Fibroblast of pulmonary artery (primary cell): ENCODE measurements around the gene VRK1.

Experiments
- DNase-seq: peaks from one replicate; pipeline ENCODE4 v3.0.0-alpha.2; 2010; ENCODE audit warnings: low read depth
- H3K4me3 ChIP-seq: replicated peaks from 2 replicates; pipeline ENCODE4 v1.5.1; 2011; ENCODE audit warnings: low read depth, mild to moderate bottlenecking, control low read depth, low read length, moderate library complexity
- TF ChIP-seq, protein P1 (sequence below): IDR thresholded peaks from 2 replicates; pipeline ENCODE4 v1.5.1; 2011; ENCODE audit warnings: mild to moderate bottlenecking, control low read depth, low read length, inconsistent platforms; ENCODE audit errors: missing control alignments

Gene VRK1

DNA sequence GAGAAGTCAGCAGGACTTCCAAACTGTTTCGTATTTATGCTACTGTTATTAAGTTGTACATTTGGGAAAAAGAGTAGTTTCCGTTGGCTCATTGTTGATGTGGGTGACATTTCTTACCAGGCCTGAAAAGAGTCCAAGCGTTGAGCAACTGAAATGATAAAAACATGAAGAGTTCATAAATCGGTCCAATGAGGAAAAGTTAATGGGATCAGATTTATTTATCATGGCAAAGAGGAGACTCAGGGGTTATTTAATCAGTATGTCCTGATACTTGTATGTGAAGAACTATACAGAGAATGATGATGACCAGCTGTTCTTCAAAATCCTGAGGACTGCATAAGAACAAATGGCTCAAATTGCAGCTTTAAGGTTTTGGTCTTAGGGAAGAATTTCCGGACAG, 7.7 kb downstream of the VRK1 start:
- peak overlapping the region; percentile 13 for H3K4me3 ChIP-seq
- peak; percentile 58 for DNase-seq
- TF ChIP-seq, protein P1, sequence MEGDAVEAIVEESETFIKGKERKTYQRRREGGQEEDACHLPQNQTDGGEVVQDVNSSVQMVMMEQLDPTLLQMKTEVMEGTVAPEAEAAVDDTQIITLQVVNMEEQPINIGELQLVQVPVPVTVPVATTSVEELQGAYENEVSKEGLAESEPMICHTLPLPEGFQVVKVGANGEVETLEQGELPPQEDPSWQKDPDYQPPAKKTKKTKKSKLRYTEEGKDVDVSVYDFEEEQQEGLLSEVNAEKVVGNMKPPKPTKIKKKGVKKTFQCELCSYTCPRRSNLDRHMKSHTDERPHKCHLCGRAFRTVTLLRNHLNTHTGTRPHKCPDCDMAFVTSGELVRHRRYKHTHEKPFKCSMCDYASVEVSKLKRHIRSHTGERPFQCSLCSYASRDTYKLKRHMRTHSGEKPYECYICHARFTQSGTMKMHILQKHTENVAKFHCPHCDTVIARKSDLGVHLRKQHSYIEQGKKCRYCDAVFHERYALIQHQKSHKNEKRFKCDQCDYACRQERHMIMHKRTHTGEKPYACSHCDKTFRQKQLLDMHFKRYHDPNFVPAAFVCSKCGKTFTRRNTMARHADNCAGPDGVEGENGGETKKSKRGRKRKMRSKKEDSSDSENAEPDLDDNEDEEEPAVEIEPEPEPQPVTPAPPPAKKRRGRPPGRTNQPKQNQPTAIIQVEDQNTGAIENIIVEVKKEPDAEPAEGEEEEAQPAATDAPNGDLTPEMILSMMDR: no peak

DNA sequence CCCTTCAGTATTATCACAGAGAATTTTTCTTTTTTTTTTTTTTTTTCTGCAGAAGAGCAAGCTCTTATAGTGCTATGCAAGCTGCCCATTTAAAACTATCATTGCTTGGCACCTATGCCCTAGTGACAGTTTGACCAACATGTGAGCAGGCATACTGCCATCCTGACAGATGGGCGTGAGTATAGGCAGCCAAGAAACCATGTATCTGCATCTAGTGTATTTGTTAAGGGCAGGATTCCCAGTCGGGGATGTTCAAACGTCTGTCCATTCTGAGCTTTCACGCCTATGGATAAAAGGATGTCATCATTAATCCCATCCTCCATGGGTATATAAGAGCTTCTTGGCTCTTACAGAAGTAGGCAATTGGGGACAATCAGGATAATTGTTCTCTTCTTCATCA, 8.8 kb downstream of the VRK1 start:
- DNase-seq: no peak
- H3K4me3 ChIP-seq: no peak overlapping the region
- TF ChIP-seq, protein P1: no peak

DNA sequence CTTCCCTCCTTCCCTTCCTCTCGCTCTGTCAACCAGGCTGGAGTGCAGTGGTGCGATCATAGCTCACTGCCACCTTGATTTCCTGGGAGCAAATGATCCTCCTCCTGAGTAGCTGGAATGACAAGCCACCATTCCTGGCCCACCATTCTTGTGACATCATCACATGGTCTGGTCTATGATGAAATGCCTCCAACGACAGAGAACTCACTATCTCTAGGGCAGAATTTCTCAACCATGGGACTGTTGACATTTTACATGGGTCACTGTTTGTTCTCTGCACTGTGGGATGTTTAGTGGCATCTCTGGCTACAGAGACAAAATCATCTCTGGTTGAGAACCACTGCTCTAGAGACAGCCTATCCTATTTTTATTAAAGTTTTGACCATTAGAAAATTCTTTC, 9.7 kb downstream of the VRK1 start:
- TF ChIP-seq, protein P1: no peak
- no peak overlapping the region for H3K4me3 ChIP-seq

DNA sequence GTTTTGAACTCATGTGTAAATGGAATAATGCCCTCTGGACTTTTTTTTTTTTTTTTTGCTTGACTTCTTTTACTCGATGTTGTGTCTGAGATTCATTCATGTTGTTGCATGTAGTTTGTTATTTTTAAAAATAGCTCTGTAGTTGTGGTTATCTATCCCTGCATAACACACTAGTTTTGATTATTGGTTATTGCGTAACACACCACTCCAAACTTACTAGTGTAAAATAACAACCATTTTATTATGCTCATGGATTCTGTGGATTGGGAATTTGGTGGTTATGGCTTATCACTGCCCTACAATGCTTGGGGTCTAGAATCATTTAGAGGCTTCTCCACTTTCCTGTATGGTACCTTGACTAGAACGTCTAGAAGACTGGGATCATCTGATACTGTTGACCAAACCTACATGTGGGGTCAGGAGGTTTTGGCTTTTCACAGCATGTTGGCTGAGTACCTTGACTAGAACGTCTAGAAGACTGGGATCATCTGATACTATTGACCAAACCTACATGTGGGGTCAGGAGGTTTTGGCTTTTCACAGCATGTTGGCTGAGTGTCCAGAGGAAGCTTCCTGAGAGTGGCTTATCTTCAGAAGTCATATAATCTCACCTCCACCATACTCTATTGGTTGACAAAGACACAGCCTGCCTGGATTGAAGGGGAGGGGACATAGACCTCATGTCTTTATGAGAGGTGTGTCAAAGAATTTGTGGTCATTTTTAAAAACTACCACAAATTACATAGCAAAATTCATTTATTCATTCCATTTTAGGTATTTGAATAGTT, 11.6 kb downstream of the VRK1 start:
- DNase-seq: no peak
- TF ChIP-seq, protein P1: no peak
- H3K4me3 ChIP-seq: no peak overlapping the region

More for the DNA sequence above, 9.7 kb downstream of the VRK1 start:
- DNase-seq: peak; percentile 50

DNA sequence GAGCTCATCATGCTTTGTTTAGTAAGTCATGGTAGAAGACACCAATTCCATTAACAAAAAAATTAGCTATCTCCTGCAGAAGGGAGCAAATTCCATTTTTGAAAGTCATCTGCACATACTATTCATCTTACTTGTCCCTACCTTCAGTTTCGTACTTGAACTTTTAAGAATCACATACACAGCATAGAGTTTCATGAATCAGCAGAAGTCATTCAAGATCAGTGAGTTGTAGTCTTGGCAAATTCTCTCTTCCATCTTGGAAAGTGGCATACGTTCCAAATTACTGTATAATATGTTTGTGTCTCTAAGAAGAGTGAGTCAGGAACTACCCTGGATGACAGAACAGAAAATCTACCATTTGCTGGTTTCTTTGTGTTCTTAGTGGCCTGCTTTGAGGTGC, 14.1 kb downstream of the VRK1 start:
- H3K4me3 ChIP-seq: no peak overlapping the region
- DNase-seq: peak; percentile 73

DNA sequence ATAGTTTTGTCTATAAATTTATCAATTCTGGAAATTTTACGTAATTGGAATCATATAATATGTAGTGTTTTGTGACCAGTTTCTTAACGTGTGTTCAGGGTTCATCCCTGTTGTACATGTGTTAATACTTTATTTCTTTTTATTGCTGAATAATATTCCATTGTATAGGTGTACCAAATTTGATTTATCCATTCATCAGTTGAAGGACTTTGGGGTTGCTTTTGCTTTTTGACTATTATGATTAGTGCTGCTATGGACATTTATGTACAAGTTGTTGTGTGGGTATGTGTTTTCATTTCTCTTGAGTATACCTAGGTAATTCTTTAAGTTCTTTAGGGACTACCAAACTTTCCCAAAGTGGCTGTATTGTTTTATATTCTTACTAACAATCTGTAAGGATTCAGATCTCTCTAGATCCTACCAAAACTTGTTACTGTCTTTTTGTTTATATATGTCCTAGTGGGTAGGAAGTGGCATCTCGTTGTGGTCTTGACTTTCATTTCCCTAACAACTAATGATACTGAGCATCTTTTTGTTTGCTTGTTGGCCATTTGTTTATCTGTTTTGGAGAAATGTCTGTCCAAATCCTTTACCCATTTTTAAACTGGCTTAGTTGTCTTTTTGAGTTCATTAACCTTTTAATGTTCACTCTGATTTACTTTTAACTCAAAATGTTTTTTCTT, 14.9 kb downstream of the VRK1 start:
- TF ChIP-seq, protein P1: no peak
- no peak for DNase-seq
- H3K4me3 ChIP-seq: no peak overlapping the region

More for the DNA sequence above, 14.1 kb downstream of the VRK1 start:
- TF ChIP-seq, protein P1: no peak
